Lower leg skin (tissue), 3 donors: ENCODE measurements around the gene PXK.

Source experiments
- CTCF ChIP-seq, 3 donors: fragments of 450-650 bp; IDR thresholded peaks; one replicate each; pipeline ENCODE4 v1.5.1; 2016; ENCODE audit warnings: antibody characterized with exemption in 3 of 3, mild to moderate bottlenecking in 3 of 3, moderate library complexity in 2 of 3
- POLR2A ChIP-seq, 2 donors: fragments of 450-650 bp; IDR thresholded peaks; one replicate each; pipeline ENCODE4 v1.6.1; 2016 to 2017; ENCODE audit warnings: antibody characterized with exemption in 2 of 2, mild to moderate bottlenecking in 1 of 2, moderate library complexity in 1 of 2

- no peak for TF ChIP-seq CTCF (IDR thresholded peaks at IDR 0.05)
- TF ChIP-seq POLR2A (IDR thresholded peaks at IDR 0.05) = no peak
Observed at GRCh38 chr3:58464866-58465265, 132.2 kb downstream of the PXK start.
